ACC112 (cell line): Measurements from ENCODE around the gene APOBEC2.
"Not testable (repeated sequence)": the region's sequence is repeated elsewhere in the genome, so short reads cannot be mapped to it uniquely, and the experiment has no call there.

Experiments used
- H2AFZ ChIP-seq: fragments of 200-600 bp; sonication (generic); one replicate; pipeline ENCODE4 v1.6.0; 2017; ENCODE audit warnings: antibody characterized with exemption, low read length; ENCODE audit not compliant: unreplicated experiment
- H3K27ac ChIP-seq: fragments of 200-600 bp; sonication (generic); 2 replicates; pipeline ENCODE4 v1.5.1; 2014; ENCODE audit warnings: low read depth, mild to moderate bottlenecking, antibody characterized with exemption, low read length, moderate library complexity
- H3K27me3 ChIP-seq: fragments of 200-600 bp; sonication (generic); 2 replicates; pipeline ENCODE4 v1.6.1; 2014; ENCODE audit warnings: mild to moderate bottlenecking, antibody characterized with exemption, low read length, moderate library complexity, mixed read lengths; ENCODE audit not compliant: insufficient read depth
- H3K36me3 ChIP-seq: fragments of 200-600 bp; sonication (generic); 2 replicates; pipeline ENCODE4 v1.6.1; 2016; ENCODE audit warnings: mild to moderate bottlenecking, antibody characterized with exemption, low read length, moderate library complexity, mixed read lengths; ENCODE audit not compliant: insufficient read depth
- H3K4me1 ChIP-seq: fragments of 200-600 bp; sonication (generic); one replicate; pipeline ENCODE4 v1.6.1; 2016; ENCODE audit warnings: low read length, mixed read lengths; ENCODE audit not compliant: insufficient read depth, unreplicated experiment, control insufficient read depth
- H3K4me3 ChIP-seq: fragments of 200-600 bp; sonication (generic); 2 replicates; pipeline ENCODE4 v1.5.1; 2014; ENCODE audit warnings: mild to moderate bottlenecking, low read depth, low read length
- H3K79me2 ChIP-seq: fragments of 200-600 bp; sonication (generic); one replicate; pipeline ENCODE4 v1.6.0; 2016; ENCODE audit warnings: low read length; ENCODE audit not compliant: control insufficient read depth, unreplicated experiment, insufficient read depth

Gene APOBEC2

DNA sequence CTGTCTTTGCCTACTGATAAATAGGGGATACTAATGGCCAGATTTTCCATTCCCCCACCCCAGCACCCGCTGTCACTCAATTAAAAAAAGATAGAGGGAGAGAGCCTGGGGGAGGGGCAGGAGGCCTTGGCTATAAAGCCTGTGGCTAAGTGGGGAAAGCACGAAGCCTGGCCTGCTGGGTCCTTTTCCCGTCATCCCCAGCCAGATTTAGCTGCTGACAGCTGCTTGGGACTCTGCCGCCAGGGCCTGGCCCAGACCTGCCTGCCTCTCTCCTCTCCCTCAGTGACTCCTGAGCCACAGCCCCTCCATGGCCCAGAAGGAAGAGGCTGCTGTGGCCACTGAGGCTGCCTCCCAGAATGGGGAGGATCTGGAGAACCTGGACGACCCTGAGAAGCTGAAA, at the start of gene APOBEC2:
TSS of gene APOBEC2 (plus strand) at position 162 of the 400 bp plus-strand sequence. CDS start at position 308, 146 bp downstream.
- H3K4me3 ChIP-seq: no peak within 1 kb of the TSS
- H3K27ac ChIP-seq: no peak within 1 kb of the TSS
- 0 out of 2 replicates have a peak, but pooled peaks cover 4% of the 10 kb centered on the region for H3K27me3 ChIP-seq
- no peaks in the 10 kb centered on the region for H3K36me3 ChIP-seq
- H3K79me2 ChIP-seq: no peaks in the 10 kb centered on the region
- H2AFZ ChIP-seq: no peak within 1 kb of the TSS
- H3K4me1 ChIP-seq: no peaks in the 10 kb centered on the region

GRCh38 chr6:41006217-41006616, 46.8 kb upstream of the APOBEC2 start:
- H3K27ac ChIP-seq, H3K36me3 ChIP-seq, H3K4me3 ChIP-seq, H3K4me1 ChIP-seq, H2AFZ ChIP-seq, H3K79me2 ChIP-seq: not testable (repeated sequence)
- H3K27me3 ChIP-seq: peaks cover 62% of the 10 kb centered on the region

GRCh38 chr6:41006980-41007379, 46.0 kb upstream of the APOBEC2 start:
- H3K36me3 ChIP-seq, H3K4me3 ChIP-seq, H3K4me1 ChIP-seq, H3K27ac ChIP-seq, H2AFZ ChIP-seq, H3K79me2 ChIP-seq: not testable (repeated sequence)
- peaks cover 58% of the 10 kb centered on the region for H3K27me3 ChIP-seq

DNA sequence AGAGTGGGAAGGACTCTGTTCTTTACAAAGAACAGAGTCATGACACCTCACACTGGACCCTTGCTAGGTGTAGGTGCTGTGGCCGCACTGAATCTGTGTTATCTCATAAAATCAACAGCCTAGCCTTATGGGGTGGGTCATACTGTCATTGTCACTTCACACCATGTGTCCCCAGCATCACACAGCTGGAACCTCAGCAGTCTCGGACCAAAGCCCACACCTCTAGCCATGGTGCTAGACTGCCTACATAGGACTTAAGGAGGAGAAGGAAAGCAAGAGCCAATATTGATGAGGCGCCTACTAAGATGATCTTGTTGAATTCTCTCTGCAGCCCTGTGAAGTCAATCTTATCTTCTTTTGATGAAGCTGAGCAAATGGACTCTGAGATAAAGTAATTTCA, 45.0 kb upstream of the APOBEC2 start:
- Histone ChIP-seq H3K4me3 (no peak overlapping the region), H3K4me1 (no peaks in the 10 kb centered on the region), H3K36me3 (no peaks in the 10 kb centered on the region), H3K79me2 (no peaks in the 10 kb centered on the region), H3K27ac (no peak overlapping the region), H3K27me3 (peaks cover 48% of the 10 kb centered on the region), H2AFZ (no peak overlapping the region)

DNA sequence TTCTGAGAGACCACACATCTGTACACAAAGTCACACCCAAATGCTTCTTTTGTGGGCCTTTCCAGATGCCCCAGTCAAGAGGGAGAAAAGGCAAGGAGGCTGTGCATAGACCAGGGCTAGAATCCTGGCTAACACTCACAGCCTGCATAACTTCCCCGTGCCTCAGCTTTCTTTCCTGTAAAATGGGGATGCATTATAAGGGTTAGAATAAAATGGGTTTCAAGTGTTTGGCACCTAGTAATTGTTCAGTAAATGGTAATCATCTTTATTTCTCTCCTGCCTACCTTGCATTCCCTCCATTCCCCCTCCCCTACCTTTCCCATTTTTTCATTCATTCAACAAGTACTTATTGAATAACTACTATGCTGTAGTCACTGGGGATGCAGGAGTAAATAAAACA, 43.3 kb upstream of the APOBEC2 start:
- Histone ChIP-seq H3K4me1 (no peaks in the 10 kb centered on the region), H3K27ac (no peak overlapping the region), H3K27me3 (peaks cover 35% of the 10 kb centered on the region), H3K4me3 (no peak overlapping the region), H3K36me3 (no peaks in the 10 kb centered on the region), H2AFZ (no peak overlapping the region), H3K79me2 (no peaks in the 10 kb centered on the region)

DNA sequence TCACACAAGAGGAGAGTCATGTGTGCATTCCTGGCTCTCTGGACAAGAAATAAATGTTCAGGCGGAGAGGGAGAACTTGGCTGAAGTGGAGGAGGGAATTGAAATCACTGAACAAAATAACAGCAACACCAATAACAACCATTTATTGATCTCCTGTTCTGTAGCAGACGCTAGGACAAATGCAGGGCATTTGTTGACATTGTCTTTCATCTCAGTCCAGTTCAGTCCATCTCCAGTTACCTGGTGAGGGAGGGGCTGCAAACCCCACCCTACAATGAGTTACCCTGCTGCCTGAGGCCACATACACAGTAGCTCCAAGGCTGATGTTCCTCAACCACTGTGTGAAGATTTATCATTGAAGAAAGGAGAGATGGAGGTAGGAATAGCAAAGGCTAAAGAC, 41.3 kb upstream of the APOBEC2 start:
- Histone ChIP-seq H3K79me2 (no peaks in the 10 kb centered on the region), H3K36me3 (no peaks in the 10 kb centered on the region), H3K4me1 (no peaks in the 10 kb centered on the region), H3K27me3 (peaks cover 25% of the 10 kb centered on the region), H3K27ac (no peak overlapping the region), H3K4me3 (no peak overlapping the region), H2AFZ (no peak overlapping the region)

- no peak overlapping the region for H3K4me3 ChIP-seq
- no peaks in the 10 kb centered on the region for H3K36me3 ChIP-seq
- no peak overlapping the region for H2AFZ ChIP-seq
- no peaks in the 10 kb centered on the region for H3K79me2 ChIP-seq
- H3K27ac ChIP-seq: no peak overlapping the region
- no peaks in the 10 kb centered on the region for H3K4me1 ChIP-seq
- H3K27me3 ChIP-seq: peaks cover 20% of the 10 kb centered on the region
These were observed 39.4 kb upstream of the APOBEC2 start for GRCh38 chr6:41013466-41014153.

DNA sequence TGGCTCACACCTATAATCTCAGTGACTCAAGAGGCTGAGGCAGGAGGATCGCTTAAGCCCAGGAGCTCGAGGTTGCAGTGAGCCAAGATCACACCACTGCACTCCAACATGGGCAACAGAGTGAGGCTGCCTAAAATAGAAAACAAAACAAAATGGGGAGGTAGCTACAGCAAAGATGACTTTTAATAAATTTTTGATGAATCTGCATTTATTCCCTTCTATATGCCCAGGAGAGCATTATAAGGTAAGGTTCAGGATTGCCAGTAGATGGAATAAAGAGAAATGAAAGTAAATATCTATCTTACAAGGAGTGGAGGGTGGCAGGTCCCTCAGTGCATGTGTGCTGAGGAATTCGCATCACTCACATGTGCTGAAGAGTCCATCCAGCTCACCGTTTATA, 38.2 kb upstream of the APOBEC2 start:
- Histone ChIP-seq H3K4me1 (no peaks in the 10 kb centered on the region), H3K27ac (no peak overlapping the region), H3K27me3 (peaks cover 11% of the 10 kb centered on the region), H3K79me2 (no peaks in the 10 kb centered on the region), H3K4me3 (no peak overlapping the region), H3K36me3 (no peaks in the 10 kb centered on the region), H2AFZ (no peak overlapping the region)

DNA sequence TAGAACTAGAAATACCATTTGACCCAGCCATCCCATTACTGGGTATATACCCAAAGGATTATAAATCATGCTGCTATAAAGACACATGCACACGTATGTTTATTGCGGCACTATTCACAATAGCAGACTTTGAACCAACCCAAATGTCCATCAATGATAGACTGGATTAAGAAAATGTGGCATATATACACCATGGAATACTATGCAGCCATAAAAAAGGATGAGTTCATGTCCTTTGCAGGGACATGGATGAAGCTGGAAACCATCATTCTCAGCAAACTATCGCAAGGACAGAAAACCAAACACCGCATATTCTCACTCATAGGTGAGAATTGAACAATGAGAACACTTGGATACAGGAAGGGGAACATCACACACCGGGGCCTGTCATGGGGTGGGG, 37.1 kb upstream of the APOBEC2 start:
- H3K27me3 ChIP-seq, H2AFZ ChIP-seq, H3K4me3 ChIP-seq, H3K27ac ChIP-seq, H3K4me1 ChIP-seq, H3K79me2 ChIP-seq, H3K36me3 ChIP-seq: not testable (repeated sequence)

- Histone ChIP-seq H3K36me3 (no peaks in the 10 kb centered on the region), H2AFZ (no peak overlapping the region), H3K4me3 (no peak overlapping the region), H3K4me1 (peaks cover 9% of the 10 kb centered on the region), H3K27me3 (no peaks in the 10 kb centered on the region), H3K79me2 (no peaks in the 10 kb centered on the region), H3K27ac (no peak overlapping the region)
These were observed 35.3 kb upstream of the APOBEC2 start for GRCh38 chr6:41017663-41018062.

- Histone ChIP-seq H3K4me3 (no peak overlapping the region), H3K79me2 (no peaks in the 10 kb centered on the region), H3K36me3 (no peaks in the 10 kb centered on the region), H3K27me3 (no peaks in the 10 kb centered on the region), H2AFZ (no peak overlapping the region), H3K4me1 (peaks cover 9% of the 10 kb centered on the region), H3K27ac (no peak overlapping the region)
These were observed 31.2 kb upstream of the APOBEC2 start for GRCh38 chr6:41021832-41022231.
